Heart left ventricle (tissue), 13 donors: ENCODE measurements around the gene ITPR2.

Experiments used
- POLR2A ChIP-seq, 2 donors: fragments of 450-650 bp; IDR thresholded peaks; one replicate each; pipeline ENCODE4 v1.6.1; 2017; ENCODE audit warnings: antibody characterized with exemption in 2 of 2, mild to moderate bottlenecking in 2 of 2, moderate library complexity in 2 of 2
- TF ChIP-seq, protein P1 (sequence below), 12 donors: fragments of 200-600 bp; sonication (generic) in 4 of 12; IDR thresholded peaks; one replicate each; pipeline versions ENCODE4 v1.5.0 to v1.8.0; 2018 to 2022; ENCODE audit warnings: antibody characterized with exemption in 12 of 12, mild to moderate bottlenecking in 5 of 12
- donor health status: ischemic (EF 13 %, LVEDD 7.1; RV severe dilation, severe dysfunction).
- donor health status: DM: no; HTN: yes; CAD: no.
- donor health status: DM: no; HTN: no; CAD: no.
- donor health status: ischemic (EF 25% LVEDD 6.9; RV normal size, moderate dysfunction).
- donor health status: ischemic (EF 25% LVEDD 5.7; RV mildly dilated, moderate dysfunction).
- donor health status: ischemic (EF 35%, LVEDD 5.7; RV mildly dilated, moderate dysfunction).
- donor health status: nonischemic (EF 11% LVEDD 7.7; RV severe dilation, severe dysfunction).
- donor health status: DM: yes; HTN: yes; CAD: no.
- donor health status: PGD.
- donor health status: ischemic (EF 29% LVEDD 5.4; RV normal size, mild dysfunction).
- donor health status: nonischemic (EF 23%, LVEDD 6.1; RV moderate dilation, normal function).

DNA sequence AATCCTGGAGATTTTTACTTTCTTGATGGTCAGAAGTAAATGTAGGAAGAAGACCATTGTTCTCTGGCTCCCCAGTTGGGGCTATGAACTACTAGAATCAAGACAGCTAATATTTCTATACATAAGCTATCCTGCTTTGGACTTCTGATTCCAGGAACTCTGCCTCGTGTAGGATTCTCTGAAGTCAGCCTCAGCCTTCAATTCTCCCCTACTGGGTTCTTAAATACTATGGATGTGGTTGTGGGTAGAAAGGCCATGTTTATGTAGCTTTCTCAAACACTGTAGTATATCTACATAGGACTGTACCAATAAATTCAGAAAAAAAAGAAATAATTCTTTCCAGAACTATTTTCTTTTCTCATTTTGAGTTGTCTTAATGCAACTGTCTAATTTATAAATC lies 302.5 kb downstream of the ITPR2 start:
- no peak for TF ChIP-seq POLR2A (IDR thresholded peaks at IDR 0.05)
- TF ChIP-seq, protein P1, sequence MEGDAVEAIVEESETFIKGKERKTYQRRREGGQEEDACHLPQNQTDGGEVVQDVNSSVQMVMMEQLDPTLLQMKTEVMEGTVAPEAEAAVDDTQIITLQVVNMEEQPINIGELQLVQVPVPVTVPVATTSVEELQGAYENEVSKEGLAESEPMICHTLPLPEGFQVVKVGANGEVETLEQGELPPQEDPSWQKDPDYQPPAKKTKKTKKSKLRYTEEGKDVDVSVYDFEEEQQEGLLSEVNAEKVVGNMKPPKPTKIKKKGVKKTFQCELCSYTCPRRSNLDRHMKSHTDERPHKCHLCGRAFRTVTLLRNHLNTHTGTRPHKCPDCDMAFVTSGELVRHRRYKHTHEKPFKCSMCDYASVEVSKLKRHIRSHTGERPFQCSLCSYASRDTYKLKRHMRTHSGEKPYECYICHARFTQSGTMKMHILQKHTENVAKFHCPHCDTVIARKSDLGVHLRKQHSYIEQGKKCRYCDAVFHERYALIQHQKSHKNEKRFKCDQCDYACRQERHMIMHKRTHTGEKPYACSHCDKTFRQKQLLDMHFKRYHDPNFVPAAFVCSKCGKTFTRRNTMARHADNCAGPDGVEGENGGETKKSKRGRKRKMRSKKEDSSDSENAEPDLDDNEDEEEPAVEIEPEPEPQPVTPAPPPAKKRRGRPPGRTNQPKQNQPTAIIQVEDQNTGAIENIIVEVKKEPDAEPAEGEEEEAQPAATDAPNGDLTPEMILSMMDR (IDR thresholded peaks at IDR 0.05), result no peak
